OCI-LY1 (cell line): Measurements from ENCODE around the gene DRAP1.

Experiments used
- H2AFZ ChIP-seq: fragments of 200-600 bp; sonication (generic), shearing (Covaris generic); 2 replicates; pipeline ENCODE4 v1.6.0; 2014; ENCODE audit warnings: antibody characterized with exemption, mild to moderate bottlenecking, low read length
- H3F3A ChIP-seq: fragments of 200-600 bp; sonication (generic), shearing (Covaris generic); 2 replicates; pipeline ENCODE4 v1.6.0; 2014; ENCODE audit warnings: mild to moderate bottlenecking, antibody characterized with exemption, low read length, moderate library complexity; ENCODE audit not compliant: insufficient read depth
- H3K27ac ChIP-seq: fragments of 200-600 bp; sonication (generic); 2 replicates; pipeline ENCODE4 v1.5.1; 2014; ENCODE audit warnings: low read length, mixed run types, mild to moderate bottlenecking, low read depth; ENCODE audit not compliant: poor library complexity, severe bottlenecking
- H3K27me3 ChIP-seq: fragments of 200-600 bp; sonication (generic); 2 replicates; pipeline ENCODE4 v1.6.0; 2014; ENCODE audit warnings: antibody characterized with exemption, mild to moderate bottlenecking, low read length, moderate library complexity; ENCODE audit not compliant: insufficient read depth
- H3K36me3 ChIP-seq: fragments of 200-600 bp; sonication (generic); 2 replicates; pipeline ENCODE4 v1.6.1; 2014; ENCODE audit warnings: mild to moderate bottlenecking, antibody characterized with exemption, low read length, moderate library complexity, mixed read lengths; ENCODE audit not compliant: insufficient read depth
- H3K4me1 ChIP-seq: fragments of 200-600 bp; sonication (generic); 2 replicates; pipeline ENCODE4 v1.5.1; 2014; ENCODE audit warnings: mild to moderate bottlenecking, low read length, moderate library complexity; ENCODE audit not compliant: insufficient read depth, severe bottlenecking
- H3K4me2 ChIP-seq: fragments of 200-600 bp; sonication (generic), shearing (Covaris generic); 2 replicates; pipeline ENCODE4 v1.6.1; 2014; ENCODE audit warnings: low read length
- H3K4me3 ChIP-seq: fragments of 200-600 bp; sonication (generic); 2 replicates; pipeline ENCODE4 v1.5.1; 2014; ENCODE audit warnings: low read length, low read depth, mild to moderate bottlenecking, mixed read lengths; ENCODE audit not compliant: poor library complexity, severe bottlenecking
- H3K79me2 ChIP-seq: fragments of 200-600 bp; shearing (Covaris generic); 2 replicates; pipeline ENCODE4 v1.6.1; 2016; ENCODE audit warnings: mixed run types, low read length, mixed read lengths; ENCODE audit not compliant: insufficient read depth
- H3K9ac ChIP-seq: fragments of 200-600 bp; sonication (generic), shearing (Covaris generic); 2 replicates; pipeline ENCODE4 v1.6.1; 2014; ENCODE audit warnings: mild to moderate bottlenecking, low read length, mixed read lengths
- H3K9me2 ChIP-seq: fragments of 200-600 bp; sonication (generic), shearing (Covaris generic); 2 replicates; pipeline ENCODE4 v1.6.1; 2014; ENCODE audit warnings: low read depth, mild to moderate bottlenecking, low read length, mixed read lengths
- H3K9me3 ChIP-seq: fragments of 200-600 bp; shearing (Covaris generic); 2 replicates; pipeline ENCODE4 v1.6.1; 2014; ENCODE audit warnings: low read length, mixed read lengths
- H4K20me1 ChIP-seq: fragments of 200-600 bp; sonication (generic), shearing (Covaris generic); 2 replicates; pipeline ENCODE4 v1.6.0; 2016; ENCODE audit warnings: mild to moderate bottlenecking, low read length; ENCODE audit not compliant: insufficient read depth
- CTCF ChIP-seq: fragments of 200-600 bp; sonication (generic), shearing (Covaris generic); IDR thresholded peaks from 2 replicates; pipeline ENCODE4 v1.5.1; 2017; ENCODE audit warnings: mild to moderate bottlenecking, antibody characterized with exemption, low read length, moderate library complexity, mixed read lengths
- EZH2 ChIP-seq: fragments of 200-600 bp; sonication (generic), shearing (Covaris generic); IDR thresholded peaks from 2 replicates; pipeline ENCODE4 v1.8.0; 2017; ENCODE audit warnings: borderline replicate concordance, mixed run types, mild to moderate bottlenecking, antibody characterized with exemption, low read length, moderate library complexity, mixed read lengths

The DRAP1 gene

GRCh38 chr11:65873318-65874156 is 45.7 kb upstream of the DRAP1 start:
- H3K4me1 ChIP-seq, result peaks cover 10% of the 10 kb centered on the region
- H3K79me2 ChIP-seq, result no peaks in the 10 kb centered on the region
- H3F3A ChIP-seq, result no peaks in the 10 kb centered on the region
- H4K20me1 ChIP-seq, result no peaks in the 10 kb centered on the region
- H3K27ac ChIP-seq, result no peak overlapping the region
- peaks cover 3% of the 10 kb centered on the region; the same call in 1 of the 2 replicates for H3K27me3 ChIP-seq
- no peak for TF ChIP-seq EZH2
- TF ChIP-seq CTCF, result no peak
- H3K36me3 ChIP-seq, result no peaks in the 10 kb centered on the region
- H3K9ac ChIP-seq, result peak overlapping the region; percentile 43; the same call in 1 of the 2 replicates
- peak overlapping the region; percentile 71 for H3K4me2 ChIP-seq
- no peaks in the 10 kb centered on the region for H3K9me2 ChIP-seq
- H3K4me3 ChIP-seq, result peak overlapping the region; percentile 59
- H2AFZ ChIP-seq, result no peak overlapping the region
- H3K9me3 ChIP-seq, result no peaks in the 10 kb centered on the region

DNA sequence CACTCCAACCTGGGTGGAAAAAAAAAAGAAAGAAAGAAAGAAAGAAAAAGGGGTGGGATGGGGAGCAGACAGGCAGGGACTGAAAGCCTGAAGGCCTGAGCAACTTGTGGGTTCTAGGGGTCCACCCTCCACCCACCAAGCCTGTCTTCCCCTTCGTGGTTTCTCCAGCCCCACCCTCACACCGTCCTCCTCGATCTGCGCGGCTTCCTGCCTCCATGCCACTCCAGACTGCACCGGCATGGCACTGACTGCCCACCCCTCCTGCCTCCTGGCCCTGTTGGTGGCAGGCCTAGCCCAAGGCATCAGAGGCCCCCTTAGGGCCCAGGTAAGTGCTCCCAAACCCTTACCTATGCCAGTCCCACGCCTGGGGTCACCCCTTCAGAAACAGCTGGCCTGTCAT is 39.6 kb upstream of the DRAP1 start, which contains the start of gene CTSW:
TSS of gene CTSW (plus strand) at position 221 of the 400 bp plus-strand sequence. CDS start at position 239, 18 bp downstream.
- no peak for TF ChIP-seq EZH2
- no peak for TF ChIP-seq CTCF
- H3K4me1 ChIP-seq, result no peaks in the 10 kb centered on the region
- H3K9me2 ChIP-seq, result no peaks in the 10 kb centered on the region
- no peaks in the 10 kb centered on the region for H3K27me3 ChIP-seq
- no peaks in the 10 kb centered on the region for H4K20me1 ChIP-seq
- no peak within 1 kb of the TSS for H3K4me2 ChIP-seq
- no peak within 1 kb of the TSS for H2AFZ ChIP-seq
- H3K79me2 ChIP-seq, result no peaks in the 10 kb centered on the region
- no peaks in the 10 kb centered on the region for H3F3A ChIP-seq
- H3K36me3 ChIP-seq, result peaks cover 25% of the 10 kb centered on the region
- no peak within 1 kb of the TSS for H3K4me3 ChIP-seq
- no peaks in the 10 kb centered on the region for H3K9me3 ChIP-seq
- H3K9ac ChIP-seq, result no peak within 1 kb of the TSS
- H3K27ac ChIP-seq, result no peak within 1 kb of the TSS

DNA sequence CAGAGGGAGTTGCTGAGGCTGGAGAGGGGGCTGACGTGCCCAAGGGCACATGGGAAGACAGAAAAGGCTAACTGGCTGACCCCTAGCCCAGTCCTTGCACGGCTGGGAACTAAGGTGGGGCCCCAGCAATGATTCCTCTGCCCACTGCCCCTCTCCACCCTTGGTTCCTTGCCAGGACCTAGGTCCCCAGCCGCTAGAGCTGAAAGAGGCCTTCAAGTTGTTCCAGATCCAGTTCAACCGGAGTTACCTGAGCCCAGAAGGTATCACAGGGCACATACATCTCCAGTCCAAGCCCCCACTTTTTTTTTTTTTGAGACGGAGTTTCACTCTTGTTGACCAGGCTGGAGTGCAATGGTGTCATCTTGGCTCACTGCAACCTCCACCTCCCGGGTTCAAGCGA is 39.2 kb upstream of the DRAP1 start:
- Histone ChIP-seq H3K9me3 (no peaks in the 10 kb centered on the region), H3K4me2 (no peak overlapping the region), H3K9me2 (no peaks in the 10 kb centered on the region), H4K20me1 (no peaks in the 10 kb centered on the region), H3K79me2 (no peaks in the 10 kb centered on the region), H3F3A (no peaks in the 10 kb centered on the region), H3K4me3 (no peak overlapping the region), H3K9ac (no peak overlapping the region), H3K36me3 (peaks cover 27% of the 10 kb centered on the region), H3K27ac (no peak overlapping the region), H3K27me3 (no peaks in the 10 kb centered on the region), H2AFZ (no peak overlapping the region), H3K4me1 (peaks cover 3% of the 10 kb centered on the region)
- no peak for TF ChIP-seq CTCF
- no peak for TF ChIP-seq EZH2
